ENCODE measurements around the gene PHLDB1. TPM values are rescaled to one million over a fixed set of nuclear protein-coding genes. Genes with fewer than 3 reads are reported as not detected.

The PHLDB1 gene
- total RNA-seq, 1 donor from 2014 or later: 120 TPM

GRCh38 chr11:118661425-118662301, 54.2 kb downstream of the PHLDB1 start:
- Mint-ChIP-seq H3K9me3 (no peaks in the 10 kb centered on the region), H3K36me3 (ENCODE audit: low read depth) (no peaks in the 10 kb centered on the region), H3K27ac (ENCODE audit: unreplicated experiment) (peak overlapping the region; percentile 43), H3K27me3 (ENCODE audit: low read depth) (peaks cover 2% of the 10 kb centered on the region), H3K4me1 (peaks cover 29% of the 10 kb centered on the region), H3K4me3 (no peak overlapping the region)
- no peak for TF ChIP-seq CTCF (conservative IDR thresholded peaks at IDR 0.05)
- DNase-seq (ENCODE audit: low read depth, low spot score): no peak

- peaks cover 2% of the 10 kb centered on the region for H3K27me3 Mint-ChIP-seq (ENCODE audit: low read depth)
- no peaks in the 10 kb centered on the region for H3K9me3 Mint-ChIP-seq
- no peak overlapping the region for H3K27ac Mint-ChIP-seq (ENCODE audit: unreplicated experiment)
- no peak overlapping the region for H3K4me3 Mint-ChIP-seq
- no peak for TF ChIP-seq CTCF (conservative IDR thresholded peaks at IDR 0.05)
- DNase-seq (ENCODE audit: low read depth, low spot score): no peak
- no peaks in the 10 kb centered on the region for H3K36me3 Mint-ChIP-seq (ENCODE audit: low read depth)
- peaks cover 20% of the 10 kb centered on the region for H3K4me1 Mint-ChIP-seq
Observed at GRCh38 chr11:118662401-118663271, 55.2 kb downstream of the PHLDB1 start.

GRCh38 chr11:118663381-118663780, 56.0 kb downstream of the PHLDB1 start:
- no peak overlapping the region for H3K27ac Mint-ChIP-seq (ENCODE audit: unreplicated experiment)
- TF ChIP-seq CTCF (conservative IDR thresholded peaks at IDR 0.05): no peak
- peaks cover 14% of the 10 kb centered on the region for H3K4me1 Mint-ChIP-seq
- DNase-seq (ENCODE audit: low read depth, low spot score): no peak
- peaks cover 2% of the 10 kb centered on the region for H3K27me3 Mint-ChIP-seq (ENCODE audit: low read depth)
- peak overlapping the region; percentile 1 for H3K4me3 Mint-ChIP-seq
- H3K36me3 Mint-ChIP-seq (ENCODE audit: low read depth): no peaks in the 10 kb centered on the region
- H3K9me3 Mint-ChIP-seq: no peaks in the 10 kb centered on the region

DNA sequence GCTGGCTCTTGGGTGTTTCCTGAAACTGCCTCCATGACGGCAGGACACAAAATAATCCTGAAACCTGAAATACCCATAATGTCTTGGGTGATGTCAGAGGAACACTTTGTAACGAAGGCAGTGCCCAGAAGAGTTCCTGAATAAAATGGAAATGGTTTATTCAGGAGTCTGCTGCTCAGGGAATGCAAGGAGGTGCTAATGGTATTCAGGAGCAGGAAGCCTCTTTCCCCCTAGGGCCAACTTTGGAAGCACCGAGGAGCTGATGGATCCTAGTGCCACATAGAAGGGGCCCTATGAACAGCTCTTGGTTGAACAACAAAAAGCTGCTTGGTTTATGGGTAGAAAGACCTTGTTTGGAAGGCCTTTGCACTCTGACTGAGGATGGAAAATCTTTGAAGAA, 56.5 kb downstream of the PHLDB1 start:
- peaks cover 13% of the 10 kb centered on the region for H3K4me1 Mint-ChIP-seq
- no peak for DNase-seq (ENCODE audit: low read depth, low spot score)

More for the DNA sequence above, 56.5 kb downstream of the PHLDB1 start:
- Mint-ChIP-seq H3K36me3 (ENCODE audit: low read depth) (no peaks in the 10 kb centered on the region), H3K27ac (ENCODE audit: unreplicated experiment) (peak overlapping the region; percentile 13), H3K9me3 (no peaks in the 10 kb centered on the region), H3K27me3 (ENCODE audit: low read depth) (peaks cover 2% of the 10 kb centered on the region), H3K4me3 (peak overlapping the region; percentile 1)
- TF ChIP-seq CTCF (conservative IDR thresholded peaks at IDR 0.05): no peak

All from neural crest cell (in vitro differentiated cells).